ENCODE measurements around the gene HDAC9. TPM values are rescaled to one million over a fixed set of nuclear protein-coding genes. Genes with fewer than 3 reads are reported as not detected.
"Not testable (repeated sequence)": the region's sequence is repeated elsewhere in the genome, so short reads cannot be mapped to it uniquely, and the experiment has no call there.

HDAC9 gene
- total RNA-seq, 2 donors from 2014 or later: 8.3 to 31.9 TPM

DNA sequence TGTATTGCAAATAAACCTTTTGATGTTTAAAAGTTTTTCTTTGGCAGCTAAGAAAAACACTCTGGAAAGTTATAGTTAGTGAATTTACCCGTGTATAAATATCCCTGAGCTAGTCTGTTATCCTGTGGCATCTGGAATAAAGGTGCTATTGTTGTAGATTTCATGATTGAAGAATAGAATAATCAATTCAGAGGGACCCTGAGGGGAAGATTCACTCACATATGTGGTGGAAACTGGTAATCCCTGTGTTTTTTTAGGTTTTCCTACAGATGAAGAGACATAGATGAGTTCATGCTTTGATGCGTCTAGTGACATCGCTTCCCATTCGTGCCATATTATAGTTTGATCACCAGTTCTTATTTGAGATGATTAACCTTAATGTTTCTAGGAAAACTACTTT, 457.3 kb downstream of the HDAC9 start:
- Histone ChIP-seq H3K4me3 (no peak overlapping the region), H3K36me3 (no peaks in the 10 kb centered on the region), H3K27ac (no peak overlapping the region), H3K9me3 (no peaks in the 10 kb centered on the region), H3K4me1 (replicated peaks) (no peaks in the 10 kb centered on the region), H3K27me3 (replicated peaks; ENCODE audit: insufficient read depth) (no peaks in the 10 kb centered on the region)
- no peak for TF ChIP-seq POLR2A (IDR thresholded peaks at IDR 0.05)
- no peak for TF ChIP-seq POLR2AphosphoS5 (IDR thresholded peaks at IDR 0.05)
- TF ChIP-seq, protein P1, sequence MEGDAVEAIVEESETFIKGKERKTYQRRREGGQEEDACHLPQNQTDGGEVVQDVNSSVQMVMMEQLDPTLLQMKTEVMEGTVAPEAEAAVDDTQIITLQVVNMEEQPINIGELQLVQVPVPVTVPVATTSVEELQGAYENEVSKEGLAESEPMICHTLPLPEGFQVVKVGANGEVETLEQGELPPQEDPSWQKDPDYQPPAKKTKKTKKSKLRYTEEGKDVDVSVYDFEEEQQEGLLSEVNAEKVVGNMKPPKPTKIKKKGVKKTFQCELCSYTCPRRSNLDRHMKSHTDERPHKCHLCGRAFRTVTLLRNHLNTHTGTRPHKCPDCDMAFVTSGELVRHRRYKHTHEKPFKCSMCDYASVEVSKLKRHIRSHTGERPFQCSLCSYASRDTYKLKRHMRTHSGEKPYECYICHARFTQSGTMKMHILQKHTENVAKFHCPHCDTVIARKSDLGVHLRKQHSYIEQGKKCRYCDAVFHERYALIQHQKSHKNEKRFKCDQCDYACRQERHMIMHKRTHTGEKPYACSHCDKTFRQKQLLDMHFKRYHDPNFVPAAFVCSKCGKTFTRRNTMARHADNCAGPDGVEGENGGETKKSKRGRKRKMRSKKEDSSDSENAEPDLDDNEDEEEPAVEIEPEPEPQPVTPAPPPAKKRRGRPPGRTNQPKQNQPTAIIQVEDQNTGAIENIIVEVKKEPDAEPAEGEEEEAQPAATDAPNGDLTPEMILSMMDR (IDR thresholded peaks at IDR 0.05): no peak
- intact Hi-C loops (cut with DNase I): no loop called here
- 57% methylated on average over 4 of the region's 4 CpGs for WGBS
- DNase-seq (ENCODE audit: low spot score): no peak

GRCh38 chr7:18958627-18959026, 463.1 kb downstream of the HDAC9 start:
- 87% methylated on average over 4 of the region's 4 CpGs for WGBS
- intact Hi-C loops (cut with DNase I): no loop called here
- Histone ChIP-seq H3K4me1 (replicated peaks) (no peaks in the 10 kb centered on the region), H3K27me3 (replicated peaks; ENCODE audit: insufficient read depth) (no peaks in the 10 kb centered on the region), H3K36me3 (no peaks in the 10 kb centered on the region), H3K4me3 (no peak overlapping the region), H3K9me3 (no peaks in the 10 kb centered on the region), H3K27ac (no peak overlapping the region)
- TF ChIP-seq POLR2A (IDR thresholded peaks at IDR 0.05) (no peak), POLR2AphosphoS5 (IDR thresholded peaks at IDR 0.05) (no peak)
- TF ChIP-seq, protein P1 (IDR thresholded peaks at IDR 0.05): no peak
- no peak for DNase-seq (ENCODE audit: low spot score)

DNA sequence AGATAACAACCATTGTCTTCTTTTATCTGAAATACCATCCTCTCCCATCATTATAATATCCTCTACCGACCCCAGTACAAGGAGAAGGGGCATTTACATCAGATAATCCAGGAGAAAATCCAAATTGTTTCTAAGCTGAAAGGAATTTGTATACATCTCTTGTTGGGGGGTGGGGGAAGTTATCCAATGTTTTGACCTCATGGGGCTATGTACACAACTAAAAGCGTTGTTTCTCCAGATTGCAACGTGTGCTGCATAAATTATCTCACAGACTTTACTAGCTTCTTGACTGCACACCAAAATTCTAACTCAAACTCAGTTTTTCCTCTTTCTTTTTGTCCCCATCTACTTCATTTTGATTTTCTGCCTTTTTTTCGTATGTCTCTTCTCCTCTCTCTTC, 465.2 kb downstream of the HDAC9 start:
- Histone ChIP-seq H3K4me1 (replicated peaks) (no peaks in the 10 kb centered on the region), H3K27me3 (replicated peaks; ENCODE audit: insufficient read depth) (no peaks in the 10 kb centered on the region), H3K27ac (no peak overlapping the region), H3K36me3 (no peaks in the 10 kb centered on the region), H3K4me3 (no peak overlapping the region), H3K9me3 (no peaks in the 10 kb centered on the region)
- WGBS: 39% methylated on average over 4 of the region's 4 CpGs
- DNase-seq (ENCODE audit: low spot score): no peak
- TF ChIP-seq POLR2AphosphoS5 (IDR thresholded peaks at IDR 0.05) (no peak), POLR2A (IDR thresholded peaks at IDR 0.05) (no peak)
- TF ChIP-seq, protein P1 (IDR thresholded peaks at IDR 0.05): no peak
- intact Hi-C loops (cut with DNase I): no loop called here

DNA sequence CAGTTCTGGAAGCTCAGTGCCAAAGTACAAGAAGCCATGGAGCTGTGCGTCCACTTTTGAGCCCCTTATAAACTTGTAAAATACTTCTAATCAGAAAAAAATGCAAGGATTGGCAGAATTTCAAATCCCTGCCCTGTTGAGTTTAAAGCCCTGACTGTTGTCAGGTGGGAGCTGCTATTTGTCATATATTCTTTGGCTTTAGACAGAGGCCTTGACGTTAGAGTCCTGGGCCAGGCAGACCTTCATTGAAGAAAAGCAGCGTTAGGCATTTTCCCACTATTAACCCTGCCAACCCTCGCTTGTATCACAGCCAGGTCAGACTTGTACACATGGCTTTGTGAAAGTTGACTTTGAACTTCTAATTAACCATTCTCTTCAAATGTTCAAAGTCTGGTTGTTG, 466.5 kb downstream of the HDAC9 start:
- Histone ChIP-seq H3K9me3 (no peaks in the 10 kb centered on the region), H3K27me3 (replicated peaks; ENCODE audit: insufficient read depth) (no peaks in the 10 kb centered on the region), H3K27ac (no peak overlapping the region), H3K4me1 (replicated peaks) (no peaks in the 10 kb centered on the region), H3K36me3 (no peaks in the 10 kb centered on the region), H3K4me3 (no peak overlapping the region)
- WGBS: 36% methylated on average over 4 of the region's 4 CpGs
- intact Hi-C loops (cut with DNase I): no loop called here
- DNase-seq (ENCODE audit: low spot score): no peak
- TF ChIP-seq POLR2A (IDR thresholded peaks at IDR 0.05): no peak
- TF ChIP-seq POLR2AphosphoS5 (IDR thresholded peaks at IDR 0.05): no peak
- TF ChIP-seq, protein P1 (IDR thresholded peaks at IDR 0.05): no peak

GRCh38 chr7:18965657-18966056, 470.1 kb downstream of the HDAC9 start:
- Histone ChIP-seq H3K4me3 (no peak overlapping the region), H3K27ac (no peak overlapping the region), H3K36me3 (no peaks in the 10 kb centered on the region), H3K4me1 (replicated peaks) (no peaks in the 10 kb centered on the region), H3K9me3 (no peaks in the 10 kb centered on the region), H3K27me3 (replicated peaks; ENCODE audit: insufficient read depth) (no peaks in the 10 kb centered on the region)
- TF ChIP-seq POLR2A (IDR thresholded peaks at IDR 0.05) (no peak), POLR2AphosphoS5 (IDR thresholded peaks at IDR 0.05) (no peak)
- TF ChIP-seq, protein P1 (IDR thresholded peaks at IDR 0.05): no peak
- no peak for DNase-seq (ENCODE audit: low spot score)
- intact Hi-C loops (cut with DNase I): no loop called here
- 73% methylated on average over 3 of the region's 3 CpGs for WGBS

DNA sequence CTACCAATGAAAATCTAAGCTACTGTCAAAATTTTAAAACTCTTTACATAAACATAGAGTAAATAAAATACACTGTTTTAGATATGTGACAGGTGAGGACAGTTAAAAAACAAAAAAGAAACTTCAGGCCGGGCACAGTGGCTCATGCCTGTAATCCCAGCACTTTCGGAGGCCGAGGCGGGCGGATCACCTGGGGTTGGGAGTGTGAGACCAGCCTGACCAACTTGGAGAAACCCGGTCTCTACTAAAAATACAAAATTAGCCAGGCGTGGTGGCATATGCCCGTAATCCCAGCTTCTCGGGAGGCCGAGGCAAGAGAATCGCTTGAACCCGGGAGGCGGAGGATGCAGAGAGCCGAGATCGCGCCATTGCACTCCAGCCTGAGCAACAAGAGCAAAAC, 472.2 kb downstream of the HDAC9 start:
- H3K27me3 ChIP-seq (replicated peaks; ENCODE audit: insufficient read depth); intact Hi-C loops (cut with DNase I); H3K9me3 ChIP-seq; DNase-seq (ENCODE audit: low spot score); H3K4me3 ChIP-seq; H3K4me1 ChIP-seq (replicated peaks); H3K27ac ChIP-seq; H3K36me3 ChIP-seq: not testable (repeated sequence)
- WGBS: 93% methylated on average over 16 of the region's 16 CpGs

All from prostate gland (tissue), 2 donors.